NCI-H2196 treated with DMSO at 0.1 percent for 48 hours (cell line): ENCODE measurements around the gene SDK2.
"Not testable (repeated sequence)": the region's sequence is repeated elsewhere in the genome, so short reads cannot be mapped to it uniquely, and the experiment has no call there.

ENCODE experiments used
- DNase-seq: peaks from one replicate; lab custom pipeline; 2025; ENCODE audit not compliant: unreplicated experiment; lab: John Stamatoyannopoulos, UW

Gene SDK2

DNA sequence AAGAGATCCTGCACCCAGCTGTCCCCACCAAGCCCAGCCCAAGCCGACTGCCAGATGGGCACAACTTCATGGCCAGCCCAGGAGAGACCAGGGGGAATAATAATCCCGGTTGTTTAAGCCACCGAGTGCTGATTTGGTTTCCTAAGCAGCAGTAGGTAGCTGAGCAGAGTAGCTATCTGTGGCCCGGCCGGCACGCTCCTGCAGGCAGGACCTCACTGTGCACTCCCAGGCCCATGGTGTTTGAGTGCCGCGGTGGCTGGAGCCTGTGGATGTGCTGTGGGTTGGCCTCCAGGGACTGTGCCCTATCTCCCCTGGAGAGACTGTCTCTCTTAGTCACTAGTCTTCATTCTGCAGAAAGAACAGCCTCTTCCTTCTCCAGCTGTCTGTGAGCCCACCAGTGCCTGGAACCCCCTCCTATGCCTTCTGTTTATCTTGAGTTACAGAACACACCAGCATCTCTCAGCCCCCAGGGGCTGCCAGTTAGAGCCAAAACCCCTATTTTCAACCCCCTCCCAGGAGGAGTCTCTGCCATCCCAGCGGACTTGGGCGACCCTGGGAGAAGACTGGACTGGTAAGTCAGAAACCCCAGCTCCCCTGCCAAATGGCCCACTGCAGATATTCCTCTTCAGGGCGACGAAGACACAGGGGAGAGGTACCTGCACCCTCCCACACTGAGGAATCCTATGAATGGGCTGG is 152.0 kb downstream of the SDK2 start:
- DNase-seq = no peak

DNA sequence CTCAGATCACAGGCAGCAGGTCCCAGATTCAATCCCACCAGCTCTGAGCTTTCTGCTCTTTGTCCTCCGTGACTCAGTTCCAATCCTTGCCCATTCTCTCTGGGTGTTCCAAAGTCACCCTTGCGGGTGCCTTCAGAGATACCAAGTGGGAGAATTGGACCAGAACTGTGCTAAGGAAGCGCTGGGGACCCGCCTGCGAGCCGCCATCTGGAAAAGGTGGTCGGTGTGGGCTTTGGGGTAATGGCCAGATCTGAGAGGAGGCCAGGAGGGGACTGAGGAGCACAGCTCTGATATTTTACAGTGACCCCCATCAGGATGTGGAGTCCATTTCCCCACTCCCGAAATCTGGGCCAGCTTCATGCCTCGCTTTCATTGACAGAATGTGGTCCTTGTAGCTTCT is 152.6 kb downstream of the SDK2 start:
- DNase-seq = no peak

- no peak for DNase-seq
Observed at GRCh38 chr17:73490851-73491250, 153.4 kb downstream of the SDK2 start.

- DNase-seq = no peak
Observed at GRCh38 chr17:73489991-73490390, 154.3 kb downstream of the SDK2 start.

DNA sequence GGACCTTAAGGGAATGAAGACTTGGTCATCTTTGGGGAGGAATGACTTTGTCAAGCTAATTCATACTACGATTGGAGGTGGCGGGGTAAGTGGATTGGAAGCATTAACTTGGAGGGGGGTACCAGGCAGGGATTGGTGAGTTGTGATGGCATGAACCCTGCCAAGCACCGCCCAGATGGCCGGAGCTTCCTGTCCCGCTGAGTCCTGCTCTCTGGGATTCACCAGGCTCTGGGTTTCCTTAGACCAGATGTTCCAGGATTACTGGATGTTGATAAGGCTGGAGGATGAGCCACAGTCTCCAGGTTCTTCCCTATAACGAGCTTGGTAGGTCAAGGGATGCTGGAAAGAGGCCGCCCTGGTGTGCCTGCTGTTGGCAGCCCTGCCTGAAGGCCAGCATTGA is 154.9 kb downstream of the SDK2 start:
- DNase-seq = no peak

DNA sequence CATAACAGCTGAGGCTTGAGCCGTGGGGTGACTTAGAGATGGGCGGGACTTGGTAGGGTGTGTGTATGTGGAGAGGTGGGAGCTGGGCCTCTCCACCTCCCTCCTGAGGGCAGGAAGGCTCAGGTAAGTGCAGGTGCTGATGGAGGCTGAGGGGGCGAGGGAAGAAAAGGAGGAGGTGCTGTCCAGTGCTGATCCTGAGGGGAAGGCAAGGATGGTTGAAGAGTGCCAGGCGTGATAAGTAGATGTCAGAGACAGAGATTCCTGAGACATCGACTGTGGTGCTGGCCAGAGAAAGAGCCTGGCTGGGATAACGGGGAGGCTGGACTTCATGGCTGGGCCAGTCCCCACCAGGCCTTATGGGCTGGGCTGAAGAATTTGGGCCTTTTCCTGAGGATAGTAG is 159.1 kb downstream of the SDK2 start:
- DNase-seq = no peak

- no peak for DNase-seq
Observed at GRCh38 chr17:73482894-73483293, 161.4 kb downstream of the SDK2 start.

DNA sequence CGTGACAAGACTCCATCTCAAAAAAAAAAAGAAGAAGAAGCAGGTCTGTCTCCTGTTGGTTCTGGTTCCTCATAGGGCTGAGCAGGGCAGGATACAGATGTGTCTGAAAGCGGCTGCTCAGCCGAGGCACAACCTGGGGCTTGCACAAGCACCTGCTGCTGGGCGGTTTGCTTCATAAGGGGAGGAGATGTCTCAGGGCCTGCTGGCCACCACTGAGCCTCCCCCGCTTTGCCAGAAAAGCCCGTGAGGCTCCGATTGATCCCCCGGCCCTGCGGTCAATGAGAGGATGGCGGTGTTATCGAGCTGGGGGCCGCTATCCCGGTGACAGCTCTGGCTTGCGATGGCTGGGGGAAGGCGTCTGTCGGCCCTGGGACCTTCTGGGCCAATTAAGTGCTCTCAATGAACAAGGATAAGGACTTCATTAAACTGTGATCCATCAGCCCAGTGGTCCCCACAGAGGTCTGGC is 162.0 kb downstream of the SDK2 start:
- no peak for DNase-seq

- DNase-seq = no peak
Observed at GRCh38 chr17:73481676-73482075, 162.6 kb downstream of the SDK2 start.

- no peak for DNase-seq
Observed at GRCh38 chr17:73480740-73481139, 163.5 kb downstream of the SDK2 start.

DNA sequence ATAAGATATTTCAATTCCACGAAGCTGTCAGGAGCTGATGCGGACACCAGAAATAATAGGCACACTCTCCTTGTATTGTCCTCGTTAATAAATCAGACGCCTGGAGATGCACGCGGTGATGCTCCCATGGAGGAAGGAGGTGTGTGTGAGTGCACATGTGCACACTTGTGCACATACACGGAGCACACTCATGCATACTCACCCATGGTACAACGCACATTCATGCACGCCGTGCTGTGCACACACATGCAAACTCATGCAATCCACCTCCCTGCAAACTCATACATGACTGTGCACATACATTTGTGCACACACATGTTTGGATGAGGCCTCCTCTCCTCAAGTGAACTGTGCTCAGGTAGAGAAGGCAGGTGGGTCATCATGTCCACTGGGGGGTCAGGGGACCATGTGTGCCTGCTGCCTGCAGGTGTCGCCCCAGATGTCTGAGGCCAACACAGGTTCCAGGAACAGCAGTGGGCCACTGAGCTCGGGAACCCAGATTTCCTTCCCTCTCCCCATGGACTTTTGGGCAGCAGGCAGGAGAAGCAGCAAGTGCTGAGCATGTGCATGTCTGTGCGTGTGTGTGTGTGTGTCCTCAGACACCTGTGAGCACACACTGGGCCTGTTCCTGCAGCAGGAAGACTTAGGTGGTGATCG is 165.3 kb downstream of the SDK2 start:
- DNase-seq = no peak

- DNase-seq = no peak
Observed at GRCh38 chr17:73478334-73478733, 165.9 kb downstream of the SDK2 start.

DNA sequence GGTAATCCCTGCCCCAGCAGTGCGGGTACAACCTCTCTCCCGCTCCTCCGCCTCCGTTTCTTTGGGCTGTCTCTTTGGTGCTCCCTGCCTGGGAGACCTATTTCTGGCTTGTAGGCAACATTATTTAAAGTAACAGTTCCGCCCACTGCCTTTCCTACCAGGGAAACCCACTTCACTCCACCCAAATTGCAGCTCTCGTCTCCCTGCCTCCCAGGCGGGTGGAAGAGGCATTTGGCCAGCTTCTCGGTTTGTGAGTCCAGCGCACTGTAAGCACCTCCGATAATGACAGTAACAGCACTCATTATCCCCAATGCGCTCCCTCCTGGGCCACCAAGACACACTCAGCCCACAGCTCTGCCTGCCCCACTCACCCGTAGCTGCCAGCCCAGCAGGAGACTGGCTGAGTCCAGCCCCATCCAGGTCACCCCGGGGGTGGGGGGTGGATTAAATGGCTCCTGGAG is 167.3 kb downstream of the SDK2 start:
- DNase-seq = no peak

- peak; percentile 31 for DNase-seq
Observed at GRCh38 chr17:73474370-73474988, 169.8 kb downstream of the SDK2 start.

DNA sequence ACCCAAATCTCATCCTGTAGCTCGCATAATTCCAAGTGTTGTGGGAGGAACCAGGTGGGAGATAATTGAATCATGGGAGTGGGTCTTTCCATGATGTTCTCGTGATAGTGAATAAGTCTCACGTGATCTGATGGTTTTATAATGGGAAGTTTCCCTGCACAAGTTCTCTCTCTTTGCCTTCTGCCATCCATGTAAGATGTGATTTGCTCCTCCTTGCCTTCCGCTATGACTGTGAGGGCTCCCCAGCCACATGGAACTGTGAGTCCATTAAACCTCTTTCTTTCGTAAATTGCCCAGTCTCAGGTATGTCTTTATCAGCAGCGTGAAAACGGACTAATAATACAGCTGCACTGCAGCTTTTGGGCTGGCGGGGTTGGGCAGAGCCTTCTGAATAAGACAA is 171.5 kb downstream of the SDK2 start:
- DNase-seq = not testable (repeated sequence)

- DNase-seq = no peak
Observed at GRCh38 chr17:73471924-73472323, 172.3 kb downstream of the SDK2 start.

DNA sequence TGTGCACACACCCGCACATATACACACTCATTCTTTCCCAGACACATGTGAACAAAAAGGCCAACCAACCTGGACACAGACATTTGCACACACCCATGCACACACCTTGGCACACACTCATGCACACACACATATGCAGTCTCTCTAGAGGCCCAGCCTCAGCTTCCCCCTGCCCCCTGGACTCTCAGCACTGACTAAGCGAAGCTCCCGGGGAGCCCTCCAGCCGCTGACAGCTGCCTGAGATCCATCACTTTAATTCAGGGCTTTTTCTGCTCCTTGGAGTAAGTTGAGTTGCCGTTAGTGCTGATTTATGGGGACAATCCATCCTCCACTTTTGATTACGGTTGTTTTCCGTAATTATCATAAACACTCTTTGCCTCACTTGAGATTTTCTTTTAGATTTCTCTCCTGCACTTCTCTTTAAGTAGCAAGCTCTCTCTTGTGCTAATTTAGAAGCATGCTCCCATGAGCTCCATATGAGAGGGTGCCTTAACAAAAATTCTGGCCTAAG is 173.9 kb downstream of the SDK2 start:
- DNase-seq = no peak

- DNase-seq = no peak
Observed at GRCh38 chr17:73469311-73469710, 174.9 kb downstream of the SDK2 start.

DNA sequence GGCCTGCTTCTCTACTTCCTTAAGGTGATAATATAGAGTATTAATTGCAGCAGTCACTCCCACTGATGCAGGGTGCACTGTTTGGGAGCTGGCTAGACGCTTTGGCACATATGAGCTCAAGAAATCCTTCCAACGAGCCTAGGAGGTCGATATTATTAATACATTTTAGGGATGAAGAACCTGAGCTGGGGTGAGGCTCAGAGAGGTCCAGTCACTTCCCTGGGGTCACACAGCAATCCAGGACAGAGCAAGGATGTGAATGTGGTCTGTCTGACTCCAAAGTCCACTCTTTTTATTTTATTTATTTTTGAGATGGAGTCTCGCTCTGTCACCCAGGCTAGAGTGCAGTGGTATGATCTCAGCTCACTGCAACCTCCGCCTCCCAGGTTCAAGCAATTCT is 176.0 kb downstream of the SDK2 start:
- no peak for DNase-seq

- no peak for DNase-seq
Observed at GRCh38 chr17:73467651-73468050, 176.6 kb downstream of the SDK2 start.

DNA sequence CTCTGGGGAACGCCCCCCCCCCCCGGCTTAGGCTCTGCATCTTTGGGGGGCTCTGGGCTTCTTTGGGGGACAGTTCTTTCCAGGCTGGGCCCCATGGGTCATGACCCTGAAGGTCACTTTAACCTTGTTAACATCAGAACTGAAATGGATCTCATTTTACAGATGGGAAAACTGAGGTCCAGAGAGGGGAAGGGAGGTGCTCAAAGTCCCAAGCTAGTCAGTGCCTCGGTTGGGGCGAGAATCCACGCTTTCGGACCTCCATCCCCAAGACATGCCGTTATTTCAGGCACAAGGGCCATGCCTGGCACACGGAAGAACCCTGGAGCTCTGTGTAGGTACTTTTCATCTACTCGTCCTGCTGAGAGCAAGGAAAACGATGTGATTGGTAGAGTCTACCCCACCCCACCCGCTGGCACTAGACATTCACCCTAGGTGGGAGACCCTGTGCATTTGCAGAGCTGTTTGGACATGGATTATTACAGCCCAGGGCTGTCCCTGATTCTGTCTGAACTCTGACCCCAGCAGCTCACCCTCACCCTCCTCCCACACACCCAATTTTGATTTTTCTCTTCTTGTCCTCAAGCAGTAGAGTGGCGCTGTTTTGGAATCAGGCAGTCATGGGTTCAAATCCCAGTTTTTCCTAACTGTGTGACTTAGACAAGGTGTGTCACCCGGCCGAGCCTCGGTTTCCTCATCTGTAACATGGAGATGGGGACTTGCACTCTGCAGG is 177.4 kb downstream of the SDK2 start:
- no peak for DNase-seq

DNA sequence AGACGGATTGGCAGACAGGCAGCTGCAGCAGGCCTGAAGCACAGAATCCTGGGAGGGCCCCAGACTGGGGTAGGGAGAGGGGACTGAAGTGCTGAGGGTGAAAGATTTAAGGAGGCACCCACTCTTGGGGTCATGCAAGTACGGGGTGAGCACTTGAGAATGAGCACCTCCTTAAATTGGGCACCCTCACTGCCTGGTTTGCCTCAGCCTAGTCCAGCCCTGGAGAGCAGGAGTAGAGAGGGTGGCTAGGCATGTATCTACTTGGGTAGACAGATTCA is 178.4 kb downstream of the SDK2 start:
- DNase-seq = no peak
